Lower lobe of right lung (tissue), 2 donors: Measurements from ENCODE around the gene TXNRD1. TPM values are rescaled to one million over a fixed set of nuclear protein-coding genes. Genes with fewer than 3 reads are reported as not detected.

ENCODE experiments used
- ATAC-seq, 2 donors: fragments of 200-7000 bp; cut with Tn5 transposase; one replicate each; pipeline ENCODE4 v1.9.1; 2020 to 2022; ENCODE audit warnings: mild to moderate bottlenecking in 2 of 2, moderate library complexity in 2 of 2
- DNase-seq: peaks from one replicate; pipeline ENCODE4 v3.0.0-alpha.2; 2020
- H3K27ac ChIP-seq: fragments of 200-600 bp; one replicate; pipeline ENCODE4 v1.8.0; 2022
- H3K27me3 ChIP-seq: fragments of 200-600 bp; one replicate; pipeline ENCODE4 v1.8.0; 2022; ENCODE audit warnings: low read depth
- H3K36me3 ChIP-seq: fragments of 200-600 bp; one replicate; pipeline ENCODE4 v1.8.0; 2022; ENCODE audit warnings: mild to moderate bottlenecking
- H3K4me1 ChIP-seq: fragments of 200-600 bp; one replicate; pipeline ENCODE4 v1.8.0; 2022
- H3K4me3 ChIP-seq: fragments of 200-600 bp; one replicate; pipeline ENCODE4 v1.8.0; 2022; ENCODE audit warnings: mild to moderate bottlenecking
- H3K9me3 ChIP-seq: fragments of 200-600 bp; one replicate; pipeline ENCODE4 v1.8.0; 2022
- intact Hi-C: fragments of 100-400 bp; cut with DNase I; formaldehyde crosslinking; loops from one replicate; pipeline ENCODE4 v1.11.0; 2022
- total RNA-seq: library from RNA; stranded (reverse); fragmentation: NEBNext Ultra II Directional; extraction: Animal tissue kit (Norgen Biotek cat#: 25700); gene quantifications from one replicate; pipeline ENCODE4 v1.2.1, GENCODE V29; 2021
- TF ChIP-seq, protein P1 (sequence below): fragments of 200-600 bp; IDR thresholded peaks from one replicate; pipeline ENCODE4 v1.8.0; 2022; ENCODE audit warnings: antibody characterized with exemption, mild to moderate bottlenecking
- donor health status: DM: no; HTN: yes; CAD: no; lungs with severe emphysema.

The TXNRD1 gene
- total RNA-seq, 1 donor from 2014 or later: 144 TPM

DNA sequence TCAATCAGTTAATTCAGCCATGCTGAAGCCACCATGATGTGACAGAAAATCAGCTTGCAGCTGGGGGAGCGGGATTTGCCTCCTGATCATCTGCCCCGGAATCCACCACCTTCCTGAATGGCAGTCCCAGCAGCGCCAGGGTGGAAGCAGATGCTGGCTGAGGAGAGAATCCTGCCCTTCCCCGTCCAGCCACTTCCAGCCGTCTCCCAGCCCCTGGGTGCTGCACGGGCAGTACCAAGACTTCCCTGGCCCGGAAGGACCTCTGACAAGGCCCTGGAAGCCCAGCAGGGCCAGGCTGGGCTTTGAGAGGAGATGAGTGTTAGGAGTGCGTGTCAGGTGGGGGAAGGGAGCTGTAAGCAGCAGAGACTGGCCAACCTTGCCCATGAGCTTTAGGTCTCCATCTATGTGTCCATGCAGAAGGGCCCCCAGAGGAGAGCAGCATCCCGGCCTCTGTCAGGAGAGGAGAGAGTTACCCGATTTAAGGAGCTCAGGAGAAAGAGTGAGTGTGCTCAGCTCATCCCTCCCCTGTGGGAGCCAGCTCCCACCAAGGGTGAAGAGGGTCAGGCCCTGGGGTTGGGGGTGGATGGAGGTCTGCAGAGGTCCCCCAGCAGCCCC is 157.2 kb downstream of the TXNRD1 start:
- H3K4me1 ChIP-seq: no peaks in the 10 kb centered on the region
- H3K27ac ChIP-seq: no peak overlapping the region
- DNase-seq: no peak
- no peak overlapping the region for H3K4me3 ChIP-seq
- no peak for ATAC-seq
- intact Hi-C loops: no loop called here
- peaks cover 4% of the 10 kb centered on the region for H3K9me3 ChIP-seq
- H3K27me3 ChIP-seq: no peaks in the 10 kb centered on the region
- no peaks in the 10 kb centered on the region for H3K36me3 ChIP-seq
- TF ChIP-seq, protein P1, sequence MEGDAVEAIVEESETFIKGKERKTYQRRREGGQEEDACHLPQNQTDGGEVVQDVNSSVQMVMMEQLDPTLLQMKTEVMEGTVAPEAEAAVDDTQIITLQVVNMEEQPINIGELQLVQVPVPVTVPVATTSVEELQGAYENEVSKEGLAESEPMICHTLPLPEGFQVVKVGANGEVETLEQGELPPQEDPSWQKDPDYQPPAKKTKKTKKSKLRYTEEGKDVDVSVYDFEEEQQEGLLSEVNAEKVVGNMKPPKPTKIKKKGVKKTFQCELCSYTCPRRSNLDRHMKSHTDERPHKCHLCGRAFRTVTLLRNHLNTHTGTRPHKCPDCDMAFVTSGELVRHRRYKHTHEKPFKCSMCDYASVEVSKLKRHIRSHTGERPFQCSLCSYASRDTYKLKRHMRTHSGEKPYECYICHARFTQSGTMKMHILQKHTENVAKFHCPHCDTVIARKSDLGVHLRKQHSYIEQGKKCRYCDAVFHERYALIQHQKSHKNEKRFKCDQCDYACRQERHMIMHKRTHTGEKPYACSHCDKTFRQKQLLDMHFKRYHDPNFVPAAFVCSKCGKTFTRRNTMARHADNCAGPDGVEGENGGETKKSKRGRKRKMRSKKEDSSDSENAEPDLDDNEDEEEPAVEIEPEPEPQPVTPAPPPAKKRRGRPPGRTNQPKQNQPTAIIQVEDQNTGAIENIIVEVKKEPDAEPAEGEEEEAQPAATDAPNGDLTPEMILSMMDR: no peak

GRCh38 chr12:104374071-104374470 is 158.5 kb downstream of the TXNRD1 start:
- ATAC-seq (no peak), DNase-seq (no peak)
- TF ChIP-seq, protein P1: no peak
- Histone ChIP-seq H3K27ac (no peak overlapping the region), H3K4me1 (no peaks in the 10 kb centered on the region), H3K36me3 (no peaks in the 10 kb centered on the region), H3K27me3 (no peaks in the 10 kb centered on the region), H3K4me3 (no peak overlapping the region), H3K9me3 (peaks cover 4% of the 10 kb centered on the region)
- intact Hi-C loops: no loop called here

DNA sequence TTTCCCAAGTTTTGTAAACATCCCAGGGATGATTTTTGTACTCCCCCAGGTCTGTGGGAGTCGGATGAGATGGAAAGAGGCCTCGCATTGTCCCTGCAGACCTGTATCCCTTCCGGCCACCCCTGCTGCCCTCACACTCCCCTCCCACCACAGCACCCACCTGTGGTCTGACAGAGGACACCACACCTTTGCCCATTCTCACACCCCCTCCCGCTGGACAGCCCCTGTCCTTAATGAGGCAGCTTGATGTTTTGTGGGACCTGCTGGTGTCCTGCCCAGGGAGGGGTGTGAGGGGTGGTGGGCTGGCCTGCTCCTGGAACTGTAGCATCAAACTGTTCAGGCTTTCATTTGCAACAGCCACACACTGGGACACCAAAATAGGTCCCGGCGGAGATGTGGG is 159.2 kb downstream of the TXNRD1 start:
- intact Hi-C loops: no loop called here
- no peaks in the 10 kb centered on the region for H3K4me1 ChIP-seq

DNA sequence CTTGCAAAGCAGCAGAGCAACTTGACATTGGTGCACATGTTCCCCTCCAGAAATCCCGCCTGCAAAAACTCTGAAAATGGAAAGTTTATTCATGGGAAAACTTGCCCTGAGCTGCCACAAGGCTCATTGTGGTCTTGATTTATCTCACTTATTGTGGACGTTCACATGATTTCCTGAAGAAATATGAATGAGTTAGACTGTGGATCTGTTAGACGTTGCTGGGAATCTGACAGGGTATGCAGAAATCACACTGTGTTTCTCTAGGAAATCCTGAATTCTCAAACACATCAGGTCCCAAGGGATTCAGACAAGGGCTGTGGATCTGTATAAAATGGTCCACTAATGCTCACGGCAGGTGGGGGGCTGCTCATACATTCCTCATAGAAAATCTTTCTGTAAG is 160.2 kb downstream of the TXNRD1 start:
- TF ChIP-seq, protein P1: no peak
- Histone ChIP-seq H3K36me3 (no peaks in the 10 kb centered on the region), H3K4me3 (no peak overlapping the region), H3K27me3 (no peaks in the 10 kb centered on the region), H3K4me1 (no peaks in the 10 kb centered on the region), H3K27ac (no peak overlapping the region), H3K9me3 (no peaks in the 10 kb centered on the region)
- ATAC-seq: no peak
- intact Hi-C loops: no loop called here
- DNase-seq: no peak

More for the DNA sequence above, 159.2 kb downstream of the TXNRD1 start:
- H3K27me3 ChIP-seq: no peaks in the 10 kb centered on the region
- no peak for ATAC-seq
- no peak for DNase-seq
- TF ChIP-seq, protein P1: no peak
- no peaks in the 10 kb centered on the region for H3K36me3 ChIP-seq
- H3K27ac ChIP-seq: no peak overlapping the region
- no peak overlapping the region for H3K4me3 ChIP-seq
- H3K9me3 ChIP-seq: peaks cover 2% of the 10 kb centered on the region

GRCh38 chr12:104376650-104377513 is 161.3 kb downstream of the TXNRD1 start:
- no peaks in the 10 kb centered on the region for H3K36me3 ChIP-seq
- H3K27ac ChIP-seq: no peak overlapping the region
- H3K4me1 ChIP-seq: peaks cover 5% of the 10 kb centered on the region
- H3K9me3 ChIP-seq: no peaks in the 10 kb centered on the region
- no peaks in the 10 kb centered on the region for H3K27me3 ChIP-seq
- ATAC-seq (no peak), DNase-seq (no peak)
- intact Hi-C loops: no loop called here
- no peak overlapping the region for H3K4me3 ChIP-seq
- TF ChIP-seq, protein P1: no peak
